GM03348 (cell line): ENCODE data around the gene TSKS.
A peak's percentile ranks its signal among the peaks of the same experiment; 100 is the strongest.

Experiments used
- DNase-seq: peaks from one replicate; pipeline ENCODE4 v3.0.0; 2012; ENCODE audit warnings: low spot score

TSKS gene, protein sequence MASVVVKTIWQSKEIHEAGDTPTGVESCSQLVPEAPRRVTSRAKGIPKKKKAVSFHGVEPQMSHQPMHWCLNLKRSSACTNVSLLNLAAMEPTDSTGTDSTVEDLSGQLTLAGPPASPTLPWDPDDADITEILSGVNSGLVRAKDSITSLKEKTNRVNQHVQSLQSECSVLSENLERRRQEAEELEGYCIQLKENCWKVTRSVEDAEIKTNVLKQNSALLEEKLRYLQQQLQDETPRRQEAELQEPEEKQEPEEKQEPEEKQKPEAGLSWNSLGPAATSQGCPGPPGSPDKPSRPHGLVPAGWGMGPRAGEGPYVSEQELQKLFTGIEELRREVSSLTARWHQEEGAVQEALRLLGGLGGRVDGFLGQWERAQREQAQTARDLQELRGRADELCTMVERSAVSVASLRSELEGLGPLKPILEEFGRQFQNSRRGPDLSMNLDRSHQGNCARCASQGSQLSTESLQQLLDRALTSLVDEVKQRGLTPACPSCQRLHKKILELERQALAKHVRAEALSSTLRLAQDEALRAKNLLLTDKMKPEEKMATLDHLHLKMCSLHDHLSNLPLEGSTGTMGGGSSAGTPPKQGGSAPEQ

DNA sequence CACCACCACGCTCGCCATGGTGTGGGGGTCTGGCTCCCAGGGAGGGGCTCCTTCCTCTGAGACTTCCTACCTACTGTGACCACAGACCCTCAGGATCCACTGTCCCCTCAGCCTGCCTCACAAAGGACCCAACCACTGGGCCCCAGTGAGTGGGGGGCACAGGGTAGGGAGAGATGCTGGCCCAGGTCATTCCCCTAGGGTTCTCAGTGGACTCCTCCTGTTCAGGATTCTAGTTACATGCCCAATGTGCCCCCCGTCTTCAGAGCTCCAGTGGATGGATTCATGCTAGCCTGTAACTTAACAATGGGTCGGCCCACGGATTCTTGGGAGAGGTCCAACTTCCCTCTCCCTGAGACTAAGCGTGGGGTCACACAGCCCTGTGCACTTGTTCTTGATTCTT lies at the start of gene TSKS:
TSS of gene TSKS (minus strand) at position 77 of the 400 bp plus-strand sequence. CDS start at position 18, 59 bp downstream.
- DNase-seq = no peak

DNA sequence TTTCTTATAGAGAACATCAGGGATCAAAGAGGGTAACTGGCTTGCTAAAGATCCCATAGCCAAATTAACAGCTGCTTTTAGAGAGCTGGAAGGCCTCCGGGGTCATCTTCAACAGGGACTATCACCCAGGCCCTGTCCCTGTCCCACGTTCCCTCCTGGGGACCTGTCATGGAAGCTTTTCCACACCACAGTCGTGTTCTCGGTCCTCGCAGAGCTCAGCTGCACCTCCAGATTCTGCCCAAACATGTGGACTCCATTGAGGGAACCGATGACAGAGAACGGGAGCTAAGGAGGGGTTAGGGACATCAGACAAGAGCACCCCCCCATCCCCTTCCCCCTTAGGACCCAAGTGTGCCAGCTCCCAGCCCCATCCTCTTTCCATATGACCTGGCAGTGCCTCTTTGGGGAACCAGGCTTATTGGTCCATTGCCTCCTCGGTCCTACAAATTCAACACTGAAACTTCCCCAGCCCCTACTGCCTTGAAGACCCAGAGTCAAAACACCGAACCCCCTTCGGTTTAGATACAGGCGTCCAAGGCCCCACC lies 49.4 kb upstream of the TSKS start:
- no peak for DNase-seq

DNA sequence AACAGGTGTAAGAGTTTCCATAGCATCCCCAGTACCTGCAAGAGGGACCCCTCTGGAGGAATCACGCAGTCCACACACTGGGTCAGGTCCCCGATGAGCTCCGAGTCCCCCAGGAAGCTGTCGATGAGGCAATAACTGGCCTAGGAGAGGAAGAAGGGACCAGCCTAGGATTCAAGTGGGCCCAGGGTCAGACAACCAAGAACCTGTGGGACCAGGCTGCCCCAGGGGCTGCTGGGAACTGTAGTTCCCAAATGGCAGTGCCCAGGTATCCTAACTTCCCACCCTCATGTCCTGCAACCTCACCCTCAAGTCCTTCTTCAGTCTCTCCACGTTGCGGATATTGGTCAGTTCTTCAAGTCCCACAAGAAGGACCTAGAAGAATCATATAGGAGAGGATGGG lies 48.2 kb upstream of the TSKS start:
- no peak for DNase-seq

DNA sequence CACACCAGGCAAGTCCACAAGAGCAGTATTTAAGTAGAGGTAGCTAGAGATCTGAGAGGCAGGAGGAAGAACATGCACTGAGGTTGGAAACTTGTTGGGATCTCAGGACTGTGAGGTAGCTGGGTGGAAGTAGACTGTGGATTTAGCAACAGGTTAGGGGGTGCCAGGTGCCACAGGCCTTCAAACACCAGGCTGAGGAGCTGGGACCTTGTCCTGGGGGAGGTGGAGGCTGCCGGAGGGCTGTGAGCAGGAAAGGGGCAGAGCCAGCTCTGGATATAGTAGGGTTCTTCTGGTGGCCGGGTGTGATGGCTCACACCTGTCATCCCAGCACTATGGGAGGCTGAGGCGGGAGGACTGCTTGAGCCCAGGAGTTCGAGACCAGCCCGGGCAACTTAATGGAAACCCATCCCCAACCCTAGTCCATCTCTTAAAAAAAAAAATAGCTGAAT lies 46.9 kb upstream of the TSKS start:
- no peak for DNase-seq

DNA sequence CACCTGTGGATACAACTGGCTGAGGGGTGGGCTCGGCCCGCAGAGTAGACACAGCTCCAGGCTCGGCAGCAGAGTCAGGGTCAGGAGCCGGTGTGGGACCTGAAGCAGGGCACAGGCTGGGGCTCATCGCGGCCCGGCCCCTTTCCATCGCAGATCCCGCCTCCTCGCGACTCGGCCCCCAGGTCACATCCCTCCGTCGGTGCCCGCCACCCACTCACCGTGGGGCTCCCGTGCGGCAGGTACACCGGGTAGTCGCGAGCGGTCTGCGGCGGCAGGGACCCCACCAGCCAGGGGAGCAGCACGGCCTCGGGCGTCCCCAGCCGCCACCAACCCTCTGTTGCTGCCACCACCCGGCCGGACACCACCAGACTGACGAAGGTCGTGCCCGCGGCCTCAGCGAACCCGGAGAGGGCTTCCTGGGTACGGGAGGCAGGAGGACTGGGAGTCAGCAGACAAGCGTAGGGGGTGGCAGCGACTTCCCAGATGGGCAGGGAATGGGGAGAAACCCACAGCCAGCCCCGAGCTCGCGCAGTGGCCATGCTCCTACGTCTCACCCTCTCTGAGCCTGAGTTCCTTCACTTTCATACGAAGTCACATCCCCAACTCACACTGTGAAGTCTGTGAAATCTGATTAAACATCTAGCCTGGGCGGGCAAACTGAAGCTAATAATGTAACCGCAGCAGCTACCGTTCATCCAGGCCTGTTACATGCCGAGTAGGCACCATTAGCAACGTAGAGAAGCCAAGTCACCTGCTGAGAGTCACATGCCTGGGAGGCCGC lies 46.2 kb upstream of the TSKS start:
- DNase-seq = peak; percentile 61

DNA sequence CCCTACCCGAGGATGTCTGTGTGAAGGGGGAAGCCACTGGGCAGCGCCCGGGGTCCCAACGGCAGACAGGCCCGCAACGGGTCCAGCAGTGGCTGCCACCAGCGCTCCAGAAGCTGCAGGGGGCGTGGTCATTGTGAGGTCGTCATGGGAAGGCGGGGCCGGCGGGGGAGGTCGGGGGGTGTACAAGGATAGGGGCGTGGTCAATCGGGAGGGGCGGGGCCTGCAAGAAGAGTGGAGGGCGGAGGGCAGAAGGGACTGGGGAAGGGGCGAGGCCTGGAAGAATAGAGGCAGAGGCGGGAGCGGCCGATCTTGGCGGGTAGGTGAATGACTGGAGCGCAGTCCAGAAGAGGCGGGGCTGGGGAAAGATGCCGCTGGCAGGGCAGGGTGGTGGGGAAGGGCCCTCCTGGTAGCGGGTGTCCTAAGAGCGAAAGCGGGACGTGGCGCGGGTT lies 45.6 kb upstream of the TSKS start:
- DNase-seq = peak; percentile 97

DNA sequence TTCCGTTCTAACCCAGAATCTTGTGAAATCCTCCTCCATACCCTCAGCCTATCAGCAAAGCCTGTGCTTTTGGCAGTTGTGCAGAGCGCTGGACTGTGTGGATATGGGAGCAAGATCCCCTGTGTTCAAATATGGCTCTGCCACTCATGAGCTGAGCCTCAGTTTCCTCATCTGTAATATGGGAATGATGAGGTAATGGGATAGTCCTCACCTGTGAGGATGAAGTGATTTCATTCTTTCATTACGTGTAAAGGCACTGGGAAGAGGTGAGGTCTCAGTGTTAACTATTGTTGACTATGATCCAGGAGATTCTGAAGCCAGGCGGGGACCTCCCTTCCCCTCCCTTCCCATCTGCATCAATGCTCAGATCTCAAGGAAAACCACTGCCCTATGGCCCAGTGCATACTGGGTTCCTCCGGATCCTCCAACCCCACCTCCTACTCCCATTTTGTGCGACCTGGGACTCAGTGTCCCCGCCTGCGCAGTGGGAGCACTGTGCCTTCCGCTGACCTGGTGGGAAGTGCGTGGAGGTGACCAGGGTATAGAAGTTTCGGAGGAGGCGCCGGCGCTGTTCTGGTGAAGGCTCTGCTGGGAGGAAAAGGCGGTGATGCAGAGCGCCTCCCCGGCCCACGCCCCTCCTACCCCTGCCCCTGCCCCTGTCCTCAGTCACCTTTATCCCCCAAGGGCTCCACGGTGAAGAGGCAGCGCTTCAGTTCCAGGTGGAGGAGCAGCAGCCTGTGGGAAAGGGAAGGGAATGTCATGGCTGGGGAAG lies 45.0 kb upstream of the TSKS start:
- DNase-seq = no peak

DNA sequence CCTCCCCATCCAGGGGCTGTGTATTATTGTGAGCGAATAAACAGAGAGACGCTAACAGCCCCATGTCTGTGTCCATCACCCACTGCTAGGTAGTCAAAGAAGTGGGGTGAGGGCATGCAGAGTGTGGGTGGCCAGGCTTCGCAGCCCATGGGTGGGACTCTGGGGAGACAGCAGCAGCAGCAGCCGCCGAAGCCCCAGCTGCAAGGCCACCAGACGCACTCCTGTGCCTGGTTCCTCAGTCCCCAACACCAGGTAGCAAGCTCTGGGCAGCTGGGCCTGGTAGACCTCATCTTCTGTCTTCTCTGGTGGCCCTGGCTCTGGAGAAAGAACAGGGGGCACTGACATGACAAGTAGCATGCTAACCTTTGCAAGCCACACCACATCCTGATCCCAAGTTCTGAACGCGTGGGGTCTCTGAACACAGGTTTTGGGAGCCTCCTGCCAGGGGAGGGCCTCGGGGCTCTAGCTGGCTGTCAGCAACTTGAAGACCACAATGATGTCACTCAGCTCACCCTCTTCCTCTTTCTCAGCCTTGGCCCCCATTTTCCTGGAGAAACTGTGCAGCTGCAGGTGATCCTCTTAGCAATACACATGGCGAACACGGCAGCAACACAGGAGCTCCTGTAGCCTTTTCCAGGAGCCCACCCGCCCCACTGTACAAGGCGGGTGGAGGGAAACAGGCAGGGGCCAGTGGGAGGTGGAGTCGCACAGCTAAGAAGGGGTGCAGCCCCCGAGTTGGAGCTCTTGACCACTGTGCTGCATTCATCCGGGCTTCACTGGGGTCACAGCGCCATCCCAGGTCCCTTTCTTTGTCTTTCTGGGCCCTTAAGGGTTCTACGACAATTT lies 44.2 kb upstream of the TSKS start:
- no peak for DNase-seq

DNA sequence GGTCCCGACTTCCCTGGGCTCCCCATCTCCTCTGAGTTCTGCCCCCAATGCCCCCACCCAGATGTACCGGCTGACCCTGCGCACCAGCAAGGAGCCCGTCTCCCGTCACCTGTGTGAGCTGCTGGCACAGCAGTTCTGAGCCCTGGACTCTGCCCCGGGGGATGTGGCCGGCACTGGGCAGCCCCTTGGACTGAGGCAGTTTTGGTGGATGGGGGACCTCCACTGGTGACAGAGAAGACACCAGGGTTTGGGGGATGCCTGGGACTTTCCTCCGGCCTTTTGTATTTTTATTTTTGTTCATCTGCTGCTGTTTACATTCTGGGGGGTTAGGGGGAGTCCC lies 43.5 kb upstream of the TSKS start:
- DNase-seq = no peak

DNA sequence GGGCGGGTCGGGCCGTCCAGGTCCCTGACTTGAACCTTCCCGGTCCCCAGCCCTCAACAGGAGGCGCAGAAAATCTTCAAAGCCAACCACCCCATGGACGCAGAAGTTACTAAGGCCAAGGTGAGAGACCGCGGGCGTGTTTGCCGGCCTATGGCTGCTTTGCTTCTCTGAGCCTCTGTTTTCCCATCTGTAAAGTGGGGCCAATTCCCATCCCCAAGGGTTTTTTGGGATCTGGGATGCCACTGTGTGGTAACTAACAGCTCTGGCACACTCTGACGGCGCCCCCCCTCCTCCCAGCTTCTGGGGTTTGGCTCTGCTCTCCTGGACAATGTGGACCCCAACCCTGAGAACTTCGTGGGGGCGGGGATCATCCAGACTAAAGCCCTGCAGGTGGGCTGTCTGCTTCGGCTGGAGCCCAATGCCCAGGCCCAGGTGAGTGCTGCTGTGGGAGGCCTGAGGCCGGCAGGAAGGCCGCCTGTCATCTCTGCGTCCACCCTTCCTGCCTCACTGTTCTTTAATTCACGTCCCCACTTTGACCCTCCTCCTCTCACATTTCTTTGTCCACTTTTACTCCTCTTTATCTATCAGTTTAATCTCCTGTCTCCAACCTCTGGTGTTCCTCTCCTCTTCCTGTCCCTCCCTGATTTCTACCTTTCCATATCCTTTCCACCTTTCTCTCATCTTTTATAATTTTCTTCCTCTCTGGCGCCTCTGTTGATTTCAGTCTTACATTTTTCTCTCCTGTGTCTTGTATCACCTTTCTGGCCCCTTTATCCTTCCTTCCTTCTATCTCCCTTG lies 42.9 kb upstream of the TSKS start:
- DNase-seq = no peak

DNA sequence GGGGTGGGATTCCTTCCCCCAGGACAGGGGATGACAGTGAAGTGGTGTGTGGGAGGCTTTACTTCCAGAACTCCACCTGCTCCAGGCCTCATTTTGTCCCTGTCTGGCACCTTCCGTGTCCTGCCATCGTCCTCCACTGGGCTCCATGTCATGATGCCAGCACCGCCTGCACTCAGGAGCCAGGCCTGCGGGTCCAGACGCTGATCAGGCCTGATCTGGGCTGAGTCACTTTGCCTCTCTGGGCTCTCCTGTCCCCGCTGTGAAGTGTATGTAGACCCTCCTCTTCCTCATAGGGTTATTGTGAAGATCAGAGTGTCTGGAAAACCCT lies 40.4 kb upstream of the TSKS start:
- no peak for DNase-seq

DNA sequence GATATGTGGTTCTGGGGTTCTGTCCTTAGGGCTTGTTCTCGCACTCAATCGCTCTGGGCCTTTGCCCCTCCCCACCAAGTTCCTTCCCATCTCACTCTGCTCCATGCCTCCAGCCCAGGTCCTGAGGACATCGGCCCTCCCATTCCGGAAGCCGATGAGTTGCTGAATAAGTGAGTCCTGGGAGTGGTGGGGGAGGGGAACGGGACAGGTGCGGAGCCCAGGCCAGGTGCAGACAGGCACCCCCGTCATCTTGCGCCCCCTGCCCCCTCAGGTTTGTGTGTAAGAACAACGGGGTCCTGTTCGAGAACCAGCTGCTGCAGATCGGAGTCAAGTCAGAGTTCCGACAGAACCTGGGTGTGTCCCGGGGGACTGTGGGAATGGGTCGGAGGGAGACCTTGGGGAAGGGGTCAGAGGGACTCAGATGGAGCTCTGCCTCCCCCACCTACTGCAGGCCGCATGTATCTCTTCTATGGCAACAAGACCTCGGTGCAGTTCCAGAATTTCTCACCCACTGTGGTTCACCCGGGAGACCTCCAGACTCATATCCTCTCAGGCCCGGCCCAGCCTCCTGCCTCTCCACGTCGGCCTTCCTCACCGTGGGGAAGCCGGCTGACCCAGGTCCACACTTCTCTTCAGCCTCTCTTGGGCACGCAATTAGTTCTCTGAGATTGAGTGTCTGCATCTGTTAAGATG lies 39.9 kb upstream of the TSKS start:
- no peak for DNase-seq

DNA sequence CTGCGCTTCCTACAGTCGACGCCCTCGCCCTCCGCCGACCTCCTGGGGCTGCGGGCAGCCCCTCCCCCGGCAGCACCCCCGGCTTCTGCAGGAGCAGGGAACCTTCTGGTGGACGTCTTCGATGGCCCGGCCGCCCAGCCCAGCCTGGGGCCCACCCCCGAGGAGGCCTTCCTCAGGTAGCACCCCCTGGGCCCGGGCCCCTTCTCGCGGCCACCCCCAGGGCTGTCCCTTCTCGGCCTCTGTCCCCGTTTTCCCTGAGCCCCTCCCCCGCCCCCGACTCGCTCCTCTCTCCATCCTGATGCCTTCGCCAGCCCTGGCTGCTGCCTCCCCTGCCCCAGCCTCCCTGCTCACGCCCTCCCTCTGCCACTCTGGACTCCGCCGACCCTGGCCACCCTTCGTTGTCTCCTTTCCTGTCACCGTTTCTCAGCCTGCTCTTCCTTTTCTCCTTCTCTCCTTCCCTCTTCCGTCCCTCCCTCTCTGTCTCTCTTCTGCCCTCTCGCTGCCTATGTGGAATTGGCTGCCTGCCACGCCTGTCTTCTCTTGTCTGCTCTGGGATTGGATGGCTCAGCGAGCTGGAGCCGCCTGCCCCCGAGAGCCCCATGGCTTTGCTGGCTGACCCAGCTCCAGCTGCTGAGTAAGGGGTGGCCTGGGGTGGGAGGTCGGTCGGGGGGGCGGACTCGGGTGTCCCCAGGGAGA lies 39.0 kb upstream of the TSKS start:
- DNase-seq = peak; percentile 93

DNA sequence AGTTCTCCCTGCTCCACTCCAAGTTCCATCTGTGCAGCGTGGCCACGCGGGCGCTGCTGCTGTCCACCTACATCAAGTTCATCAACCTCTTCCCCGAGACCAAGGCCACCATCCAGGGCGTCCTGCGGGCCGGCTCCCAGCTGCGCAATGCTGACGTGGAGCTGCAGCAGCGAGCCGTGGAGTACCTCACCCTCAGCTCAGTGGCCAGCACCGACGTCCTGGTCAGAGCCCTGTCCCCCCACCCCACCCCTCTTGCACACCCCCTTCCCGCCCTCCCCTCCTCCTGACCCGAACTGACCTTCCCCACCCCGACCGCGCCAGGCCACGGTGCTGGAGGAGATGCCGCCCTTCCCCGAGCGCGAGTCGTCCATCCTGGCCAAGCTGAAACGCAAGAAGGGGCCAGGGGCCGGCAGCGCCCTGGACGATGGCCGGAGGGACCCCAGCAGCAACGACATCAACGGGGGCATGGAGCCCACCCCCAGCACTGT lies 38.3 kb upstream of the TSKS start:
- no peak for DNase-seq

DNA sequence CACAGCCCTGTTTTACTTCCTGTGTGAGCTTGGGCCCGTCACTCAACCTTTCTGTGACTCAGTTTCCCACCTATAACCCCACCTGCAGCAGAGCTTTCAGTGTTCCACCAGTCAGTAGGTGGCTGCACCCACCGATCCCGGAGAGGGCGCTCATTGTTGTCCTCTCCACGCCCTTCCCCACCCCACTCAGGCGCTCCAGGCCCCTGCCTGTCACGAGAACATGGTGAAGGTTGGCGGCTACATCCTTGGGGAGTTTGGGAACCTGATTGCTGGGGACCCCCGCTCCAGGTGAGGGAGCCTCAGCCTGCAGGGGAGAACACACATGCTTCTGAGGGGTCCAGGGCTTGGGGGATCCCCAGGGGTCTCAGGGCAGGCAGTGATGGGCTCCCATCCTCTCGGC lies 37.7 kb upstream of the TSKS start:
- no peak for DNase-seq

DNA sequence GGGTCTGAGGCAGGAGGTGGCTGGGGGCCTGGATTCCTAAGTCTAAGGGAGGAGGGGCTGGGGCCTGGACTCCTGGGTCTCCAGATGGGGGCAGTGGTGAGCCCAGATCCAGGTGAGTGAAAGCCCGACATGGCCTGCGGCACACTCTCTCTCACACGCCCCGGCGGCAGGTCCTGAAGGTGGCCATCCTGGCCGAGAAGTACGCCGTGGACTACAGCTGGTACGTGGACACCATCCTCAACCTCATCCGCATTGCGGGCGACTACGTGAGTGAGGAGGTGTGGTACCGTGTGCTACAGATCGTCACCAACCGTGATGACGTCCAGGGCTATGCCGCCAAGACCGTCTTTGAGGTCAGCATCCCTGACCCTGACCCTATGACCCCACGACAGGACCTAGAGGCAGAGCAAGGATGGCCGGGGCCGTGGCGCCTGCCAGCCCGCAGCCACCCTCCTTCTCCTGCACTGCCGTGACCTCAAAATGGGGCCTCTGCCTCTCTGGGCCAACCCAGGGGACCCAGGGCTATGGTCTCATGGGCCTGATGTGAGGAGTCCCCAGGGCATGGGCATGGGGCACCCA lies 36.8 kb upstream of the TSKS start:
- DNase-seq = no peak

DNA sequence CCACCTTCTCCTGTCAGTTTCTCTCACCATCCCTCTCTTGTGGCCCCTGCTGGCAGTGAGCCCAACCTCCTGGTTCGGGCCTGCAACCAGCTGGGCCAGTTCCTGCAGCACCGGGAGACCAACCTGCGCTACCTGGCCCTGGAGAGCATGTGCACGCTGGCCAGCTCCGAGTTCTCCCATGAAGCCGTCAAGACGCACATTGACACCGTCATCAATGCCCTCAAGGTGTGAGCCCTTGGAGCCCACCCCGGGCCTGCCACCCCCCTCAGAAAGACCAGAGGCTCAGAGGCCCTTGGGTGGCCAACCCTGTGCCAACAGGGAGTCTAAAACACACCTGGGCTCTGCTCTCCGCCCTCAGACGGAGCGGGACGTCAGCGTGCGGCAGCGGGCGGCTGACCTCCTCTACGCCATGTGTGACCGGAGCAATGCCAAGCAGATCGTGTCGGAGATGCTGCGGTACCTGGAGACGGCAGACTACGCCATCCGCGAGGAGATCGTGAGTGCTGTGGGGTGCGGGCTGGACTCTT lies 36.2 kb upstream of the TSKS start:
- DNase-seq = no peak

DNA sequence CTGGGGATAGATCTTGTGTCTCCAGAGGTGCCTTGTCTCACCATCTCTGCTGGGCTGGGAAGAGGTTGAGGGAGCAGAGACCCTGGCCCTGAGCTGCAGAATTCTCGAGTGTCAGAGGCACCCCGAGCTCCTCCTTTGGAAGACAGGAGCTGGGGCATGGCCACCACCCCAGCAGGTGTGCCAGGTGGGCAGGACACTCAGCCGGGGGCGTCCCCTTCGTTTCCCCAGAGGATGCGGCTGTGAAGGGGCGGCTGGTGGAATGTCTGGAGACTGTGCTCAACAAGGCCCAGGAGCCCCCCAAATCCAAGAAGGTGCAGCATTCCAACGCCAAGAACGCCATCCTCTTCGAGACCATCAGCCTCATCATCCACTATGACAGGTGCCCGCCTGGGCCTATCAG lies 35.5 kb upstream of the TSKS start:
- DNase-seq = no peak
